WTC11 (cell line): Measurements from ENCODE around the gene MARCHF4. TPM values are rescaled to one million over a fixed set of nuclear protein-coding genes. Genes with fewer than 3 reads are reported as not detected.

Source experiments
- ATAC-seq: fragments of 200-7000 bp; cut with Tn5 transposase; 2 replicates; pipeline ENCODE4 v1.10.0; 2021; ENCODE audit warnings: mild to moderate bottlenecking, moderate library complexity
- Bru-seq: library from RNA; stranded (reverse); fragments of 400-500 nt; gene quantifications from one replicate; lab custom pipeline; 2021; lab: Mats Ljungman, UMichigan
- CTCF ChIA-PET: fragments of 300-600 bp; sonication (Branson Sonifier 250); formaldehyde crosslinking; loops from one replicate; lab custom pipeline; 2021; ENCODE audit warnings: antibody characterized with exemption; lab: Charles Lee
- POLR2A ChIA-PET: fragments of 350-600 bp; sonication (Branson Sonifier 250); formaldehyde crosslinking; loops from one replicate; lab custom pipeline; 2021; ENCODE audit warnings: antibody characterized with exemption; lab: Charles Lee
- DNase-seq: peaks from one replicate; pipeline ENCODE4 v3.0.0; 2021; ENCODE audit warnings: low spot score
- H3K27ac Mint-ChIP-seq: 2 replicates; pipeline ENCODE4 v1.8.0; 2021; ENCODE audit warnings: mixed read lengths
- H3K27me3 Mint-ChIP-seq: 2 replicates; pipeline ENCODE4 v1.8.0; 2021; ENCODE audit warnings: low read depth, mild to moderate bottlenecking, moderate library complexity, mixed read lengths
- H3K36me3 Mint-ChIP-seq: 2 replicates; pipeline ENCODE4 v1.8.0; 2021; ENCODE audit warnings: mixed read lengths
- H3K4me1 Mint-ChIP-seq: 2 replicates; pipeline ENCODE4 v1.8.0; 2022; ENCODE audit warnings: mixed read lengths
- H3K4me3 Mint-ChIP-seq: 2 replicates; pipeline ENCODE4 v1.8.0; 2021; ENCODE audit warnings: mild to moderate bottlenecking, moderate library complexity, mixed read lengths
- H3K9me3 Mint-ChIP-seq: 2 replicates; pipeline ENCODE4 v1.8.0; 2021; ENCODE audit warnings: mixed read lengths
- GRHL2 ChIP-seq: fragments of 250-450 bp; sonication (Bioruptor Pico); IDR thresholded peaks from 2 replicates; pipeline ENCODE4 v1.8.0; 2022; ENCODE audit warnings: mild to moderate bottlenecking, moderate library complexity; ENCODE audit not compliant: insufficient replicate concordance, severe bottlenecking
- HMGA2 ChIP-seq: fragments of 250-450 bp; sonication (Bioruptor Pico); IDR thresholded peaks from 2 replicates; pipeline ENCODE4 v1.4.0; 2021; ENCODE audit warnings: mild to moderate bottlenecking, moderate library complexity
- IRF2 ChIP-seq: sonication (generic); formaldehyde crosslinking; IDR thresholded peaks from 2 replicates; pipeline ENCODE4 v1.8.0; 2022; ENCODE audit warnings: low read depth, missing genetic modification reagents, borderline replicate concordance
- KAT7 ChIP-seq: sonication (generic); formaldehyde crosslinking; IDR thresholded peaks from 2 replicates; pipeline ENCODE4 v1.8.1; 2023; ENCODE audit warnings: missing genetic modification reagents, mild to moderate bottlenecking, borderline replicate concordance
- ZNF416 ChIP-seq: fragments of 250-450 bp; sonication (Bioruptor Pico); IDR thresholded peaks from 2 replicates; pipeline ENCODE4 v1.9.0; 2021; ENCODE audit warnings: mild to moderate bottlenecking, inconsistent platforms
- ZNF671 ChIP-seq: fragments of 250-450 bp; sonication (Bioruptor Pico); IDR thresholded peaks from 2 replicates; pipeline ENCODE4 v1.8.0; 2021; ENCODE audit warnings: mild to moderate bottlenecking
- long read RNA-seq, 3 experiments: library from RNA in 1 of 3; library from capped mRNA in 1 of 3; library from polyadenylated mRNA in 1 of 3; unstranded in 2 of 3; stranded (forward) in 1 of 3; transcript quantifications; one replicate each; pipeline ENCODE4 v2.0.0, GENCODE V29; 2021
- total RNA-seq: library from RNA; stranded (reverse); gene quantifications from 3 replicates; pipeline ENCODE4 v1.2.3, GENCODE V29; 2021
- TF ChIP-seq, protein P1 (sequence below): sonication (generic); formaldehyde crosslinking; IDR thresholded peaks from 2 replicates; pipeline ENCODE4 v1.8.0; 2023; ENCODE audit warnings: missing genetic modification reagents, mild to moderate bottlenecking, borderline replicate concordance
- TF ChIP-seq, protein P2 (sequence below): fragments of 250-450 bp; sonication (Bioruptor Pico); IDR thresholded peaks from 2 replicates; pipeline ENCODE4 v1.9.0; 2021; ENCODE audit warnings: mild to moderate bottlenecking, borderline replicate concordance
- TF ChIP-seq, protein P3 (sequence below): fragments of 250-450 bp; sonication (Bioruptor Pico); conservative IDR thresholded peaks from 2 replicates; pipeline ENCODE4 v1.9.0; 2021; ENCODE audit warnings: mild to moderate bottlenecking
- TF ChIP-seq, protein P4 (sequence below): sonication (generic); formaldehyde crosslinking; conservative IDR thresholded peaks from 2 replicates; pipeline ENCODE4 v1.8.1; 2023; ENCODE audit warnings: mild to moderate bottlenecking, low read depth, missing genetic modification reagents, moderate library complexity
- TF ChIP-seq, protein P5 (sequence below): sonication (generic); formaldehyde crosslinking; IDR thresholded peaks from 2 replicates; pipeline ENCODE4 v1.8.0; 2022; ENCODE audit warnings: mild to moderate bottlenecking, missing genetic modification reagents
- TF ChIP-seq, protein P6 (sequence below): sonication (generic); formaldehyde crosslinking; IDR thresholded peaks from 2 replicates; pipeline ENCODE4 v1.8.0; 2022; ENCODE audit warnings: mild to moderate bottlenecking, missing genetic modification reagents

The MARCHF4 gene, protein sequence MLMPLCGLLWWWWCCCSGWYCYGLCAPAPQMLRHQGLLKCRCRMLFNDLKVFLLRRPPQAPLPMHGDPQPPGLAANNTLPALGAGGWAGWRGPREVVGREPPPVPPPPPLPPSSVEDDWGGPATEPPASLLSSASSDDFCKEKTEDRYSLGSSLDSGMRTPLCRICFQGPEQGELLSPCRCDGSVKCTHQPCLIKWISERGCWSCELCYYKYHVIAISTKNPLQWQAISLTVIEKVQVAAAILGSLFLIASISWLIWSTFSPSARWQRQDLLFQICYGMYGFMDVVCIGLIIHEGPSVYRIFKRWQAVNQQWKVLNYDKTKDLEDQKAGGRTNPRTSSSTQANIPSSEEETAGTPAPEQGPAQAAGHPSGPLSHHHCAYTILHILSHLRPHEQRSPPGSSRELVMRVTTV
- total RNA-seq (1.7 to 2.6 TPM (median 1.7 TPM) in 3 replicates), Bru-seq, nascent RNA (percentile 23 among the genes with signal in this experiment)
- long read RNA-seq, experiment 1, full-length matches to known transcripts = 6 of 11 reads
- long read RNA-seq, experiment 1, partial matches to known transcripts = 0 of 11 reads
- long read RNA-seq, experiment 1, other reads (novel, unspliced or antisense) = 5 of 11 reads
- long read RNA-seq, experiment 2, full-length matches to known transcripts = 1 of 4 reads
- long read RNA-seq, experiment 2, partial matches to known transcripts = 0 of 4 reads
- long read RNA-seq, experiment 2, other reads (novel, unspliced or antisense) = 3 of 4 reads
- long read RNA-seq, experiment 3 = 0 reads

DNA sequence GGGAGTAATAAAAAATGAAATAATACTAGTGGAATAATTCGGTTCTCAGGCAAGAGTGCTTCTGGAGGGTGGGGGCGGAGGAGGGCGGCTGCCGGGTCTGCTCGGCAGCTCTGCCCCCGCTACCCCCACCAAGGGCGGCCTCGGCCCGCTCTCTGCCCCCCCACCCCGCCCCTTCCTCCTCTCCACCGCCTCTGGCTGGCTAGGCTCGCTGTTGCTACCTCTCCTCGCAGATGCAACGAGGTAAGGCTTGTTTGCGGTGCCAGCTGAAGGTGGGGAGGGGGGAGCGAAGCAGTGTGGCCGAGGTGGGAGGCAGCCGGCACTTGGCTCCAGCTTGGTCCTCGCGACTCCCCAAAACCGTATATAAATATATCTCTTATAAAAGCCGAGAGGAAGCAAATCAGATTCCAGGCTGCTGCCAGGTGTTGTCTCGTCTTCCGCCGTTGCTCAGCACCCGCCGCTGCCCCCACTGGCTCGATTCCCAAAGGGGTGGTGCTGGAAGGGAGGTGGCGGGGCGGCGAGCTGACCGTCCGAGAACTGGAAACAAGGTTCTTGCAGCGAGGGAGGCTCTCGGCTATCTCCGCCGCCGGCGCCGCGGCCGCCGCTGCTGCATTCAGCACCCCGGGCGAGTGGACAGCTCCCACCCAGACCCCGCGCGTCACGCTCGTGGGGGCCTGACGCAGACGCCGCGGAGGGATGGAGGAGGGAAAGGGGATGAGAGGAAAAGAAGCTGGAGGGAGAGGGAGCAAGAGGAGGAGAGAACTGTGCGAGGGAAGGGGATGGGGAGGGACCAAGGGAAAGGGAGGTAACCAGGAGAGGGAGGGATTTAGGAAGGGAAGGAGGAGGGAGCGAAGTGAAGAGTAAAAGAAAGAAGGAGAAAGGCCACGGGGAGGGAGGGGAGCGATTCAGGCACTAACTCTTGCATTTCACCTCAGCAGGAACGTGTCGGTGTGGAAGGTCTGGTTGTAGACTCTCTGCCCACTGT lies at the start of gene MARCHF4:
Gene MARCHF4, minus strand, starts transcription at position 763 of the 982 bp plus-strand sequence. CDS start 2,223 bp downstream, outside the sequence.
- Mint-ChIP-seq H3K27me3 (peaks cover 59% of the 10 kb centered on the region), H3K27ac (no peak within 1 kb of the TSS), H3K4me3 (peak within 1 kb of the TSS; percentile 86), H3K9me3 (no peaks in the 10 kb centered on the region), H3K36me3 (no peaks in the 10 kb centered on the region), H3K4me1 (peaks cover 30% of the 10 kb centered on the region)
- peak; percentile 87 for DNase-seq
- CTCF ChIA-PET = interaction anchor here (0.8 to 1.9 kb wide), 9 partner anchors 23 to 172 kb away, joined by 3 to 11 read pairs (median 4); no protein-coding TSS in a partner anchor
- ATAC-seq = peak; percentile 67
- POLR2A ChIA-PET = interaction anchor here (0.9 to 1.4 kb wide), 3 partner anchors 23 to 152 kb away, joined by 3 read pairs; no protein-coding TSS in a partner anchor
- TF ChIP-seq ZNF416 = no peak
- TF ChIP-seq, protein P1, sequence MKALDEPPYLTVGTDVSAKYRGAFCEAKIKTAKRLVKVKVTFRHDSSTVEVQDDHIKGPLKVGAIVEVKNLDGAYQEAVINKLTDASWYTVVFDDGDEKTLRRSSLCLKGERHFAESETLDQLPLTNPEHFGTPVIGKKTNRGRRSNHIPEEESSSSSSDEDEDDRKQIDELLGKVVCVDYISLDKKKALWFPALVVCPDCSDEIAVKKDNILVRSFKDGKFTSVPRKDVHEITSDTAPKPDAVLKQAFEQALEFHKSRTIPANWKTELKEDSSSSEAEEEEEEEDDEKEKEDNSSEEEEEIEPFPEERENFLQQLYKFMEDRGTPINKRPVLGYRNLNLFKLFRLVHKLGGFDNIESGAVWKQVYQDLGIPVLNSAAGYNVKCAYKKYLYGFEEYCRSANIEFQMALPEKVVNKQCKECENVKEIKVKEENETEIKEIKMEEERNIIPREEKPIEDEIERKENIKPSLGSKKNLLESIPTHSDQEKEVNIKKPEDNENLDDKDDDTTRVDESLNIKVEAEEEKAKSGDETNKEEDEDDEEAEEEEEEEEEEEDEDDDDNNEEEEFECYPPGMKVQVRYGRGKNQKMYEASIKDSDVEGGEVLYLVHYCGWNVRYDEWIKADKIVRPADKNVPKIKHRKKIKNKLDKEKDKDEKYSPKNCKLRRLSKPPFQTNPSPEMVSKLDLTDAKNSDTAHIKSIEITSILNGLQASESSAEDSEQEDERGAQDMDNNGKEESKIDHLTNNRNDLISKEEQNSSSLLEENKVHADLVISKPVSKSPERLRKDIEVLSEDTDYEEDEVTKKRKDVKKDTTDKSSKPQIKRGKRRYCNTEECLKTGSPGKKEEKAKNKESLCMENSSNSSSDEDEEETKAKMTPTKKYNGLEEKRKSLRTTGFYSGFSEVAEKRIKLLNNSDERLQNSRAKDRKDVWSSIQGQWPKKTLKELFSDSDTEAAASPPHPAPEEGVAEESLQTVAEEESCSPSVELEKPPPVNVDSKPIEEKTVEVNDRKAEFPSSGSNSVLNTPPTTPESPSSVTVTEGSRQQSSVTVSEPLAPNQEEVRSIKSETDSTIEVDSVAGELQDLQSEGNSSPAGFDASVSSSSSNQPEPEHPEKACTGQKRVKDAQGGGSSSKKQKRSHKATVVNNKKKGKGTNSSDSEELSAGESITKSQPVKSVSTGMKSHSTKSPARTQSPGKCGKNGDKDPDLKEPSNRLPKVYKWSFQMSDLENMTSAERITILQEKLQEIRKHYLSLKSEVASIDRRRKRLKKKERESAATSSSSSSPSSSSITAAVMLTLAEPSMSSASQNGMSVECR = peak; percentile 99
- TF ChIP-seq GRHL2 (CRISPR knock-in tag) = no peak
- TF ChIP-seq, protein P2, sequence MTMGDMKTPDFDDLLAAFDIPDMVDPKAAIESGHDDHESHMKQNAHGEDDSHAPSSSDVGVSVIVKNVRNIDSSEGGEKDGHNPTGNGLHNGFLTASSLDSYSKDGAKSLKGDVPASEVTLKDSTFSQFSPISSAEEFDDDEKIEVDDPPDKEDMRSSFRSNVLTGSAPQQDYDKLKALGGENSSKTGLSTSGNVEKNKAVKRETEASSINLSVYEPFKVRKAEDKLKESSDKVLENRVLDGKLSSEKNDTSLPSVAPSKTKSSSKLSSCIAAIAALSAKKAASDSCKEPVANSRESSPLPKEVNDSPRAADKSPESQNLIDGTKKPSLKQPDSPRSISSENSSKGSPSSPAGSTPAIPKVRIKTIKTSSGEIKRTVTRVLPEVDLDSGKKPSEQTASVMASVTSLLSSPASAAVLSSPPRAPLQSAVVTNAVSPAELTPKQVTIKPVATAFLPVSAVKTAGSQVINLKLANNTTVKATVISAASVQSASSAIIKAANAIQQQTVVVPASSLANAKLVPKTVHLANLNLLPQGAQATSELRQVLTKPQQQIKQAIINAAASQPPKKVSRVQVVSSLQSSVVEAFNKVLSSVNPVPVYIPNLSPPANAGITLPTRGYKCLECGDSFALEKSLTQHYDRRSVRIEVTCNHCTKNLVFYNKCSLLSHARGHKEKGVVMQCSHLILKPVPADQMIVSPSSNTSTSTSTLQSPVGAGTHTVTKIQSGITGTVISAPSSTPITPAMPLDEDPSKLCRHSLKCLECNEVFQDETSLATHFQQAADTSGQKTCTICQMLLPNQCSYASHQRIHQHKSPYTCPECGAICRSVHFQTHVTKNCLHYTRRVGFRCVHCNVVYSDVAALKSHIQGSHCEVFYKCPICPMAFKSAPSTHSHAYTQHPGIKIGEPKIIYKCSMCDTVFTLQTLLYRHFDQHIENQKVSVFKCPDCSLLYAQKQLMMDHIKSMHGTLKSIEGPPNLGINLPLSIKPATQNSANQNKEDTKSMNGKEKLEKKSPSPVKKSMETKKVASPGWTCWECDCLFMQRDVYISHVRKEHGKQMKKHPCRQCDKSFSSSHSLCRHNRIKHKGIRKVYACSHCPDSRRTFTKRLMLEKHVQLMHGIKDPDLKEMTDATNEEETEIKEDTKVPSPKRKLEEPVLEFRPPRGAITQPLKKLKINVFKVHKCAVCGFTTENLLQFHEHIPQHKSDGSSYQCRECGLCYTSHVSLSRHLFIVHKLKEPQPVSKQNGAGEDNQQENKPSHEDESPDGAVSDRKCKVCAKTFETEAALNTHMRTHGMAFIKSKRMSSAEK (CRISPR knock-in tag) = no peak
- TF ChIP-seq, protein P3, sequence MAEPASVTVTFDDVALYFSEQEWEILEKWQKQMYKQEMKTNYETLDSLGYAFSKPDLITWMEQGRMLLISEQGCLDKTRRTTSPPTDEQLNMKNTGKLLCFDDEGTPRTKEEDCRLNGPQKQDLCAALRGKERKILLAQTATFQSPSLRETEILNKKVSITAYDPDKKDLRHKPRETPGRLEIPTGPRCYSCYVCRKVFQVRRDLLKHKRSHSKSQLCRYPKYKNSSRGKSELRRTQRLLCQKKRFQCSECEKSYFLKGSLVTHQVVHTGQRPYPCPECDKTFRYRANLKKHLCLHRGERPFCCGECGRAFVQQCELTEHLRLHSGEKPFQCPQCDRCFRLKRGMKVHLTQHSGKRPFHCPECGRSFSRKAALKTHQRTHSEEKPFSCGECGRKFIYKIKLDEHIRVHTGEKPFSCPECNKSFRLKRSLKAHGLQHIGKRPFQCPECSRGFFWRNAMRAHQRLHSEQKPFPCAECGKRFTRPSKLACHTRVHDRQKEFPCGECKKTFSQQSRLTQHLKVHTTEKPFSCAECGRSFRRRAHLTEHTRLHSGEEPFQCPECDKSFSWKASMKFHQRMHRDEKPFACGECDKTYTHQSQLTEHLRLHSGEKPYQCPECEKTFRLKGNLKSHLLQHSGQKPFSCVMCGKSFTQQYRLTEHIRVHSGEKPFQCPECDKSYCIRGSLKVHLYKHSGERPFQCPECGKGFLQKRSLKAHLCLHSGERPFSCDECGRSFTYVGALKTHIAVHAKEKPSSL (CRISPR knock-in tag) = no peak
- TF ChIP-seq KAT7 = peak; percentile 97
- TF ChIP-seq, protein P4, sequence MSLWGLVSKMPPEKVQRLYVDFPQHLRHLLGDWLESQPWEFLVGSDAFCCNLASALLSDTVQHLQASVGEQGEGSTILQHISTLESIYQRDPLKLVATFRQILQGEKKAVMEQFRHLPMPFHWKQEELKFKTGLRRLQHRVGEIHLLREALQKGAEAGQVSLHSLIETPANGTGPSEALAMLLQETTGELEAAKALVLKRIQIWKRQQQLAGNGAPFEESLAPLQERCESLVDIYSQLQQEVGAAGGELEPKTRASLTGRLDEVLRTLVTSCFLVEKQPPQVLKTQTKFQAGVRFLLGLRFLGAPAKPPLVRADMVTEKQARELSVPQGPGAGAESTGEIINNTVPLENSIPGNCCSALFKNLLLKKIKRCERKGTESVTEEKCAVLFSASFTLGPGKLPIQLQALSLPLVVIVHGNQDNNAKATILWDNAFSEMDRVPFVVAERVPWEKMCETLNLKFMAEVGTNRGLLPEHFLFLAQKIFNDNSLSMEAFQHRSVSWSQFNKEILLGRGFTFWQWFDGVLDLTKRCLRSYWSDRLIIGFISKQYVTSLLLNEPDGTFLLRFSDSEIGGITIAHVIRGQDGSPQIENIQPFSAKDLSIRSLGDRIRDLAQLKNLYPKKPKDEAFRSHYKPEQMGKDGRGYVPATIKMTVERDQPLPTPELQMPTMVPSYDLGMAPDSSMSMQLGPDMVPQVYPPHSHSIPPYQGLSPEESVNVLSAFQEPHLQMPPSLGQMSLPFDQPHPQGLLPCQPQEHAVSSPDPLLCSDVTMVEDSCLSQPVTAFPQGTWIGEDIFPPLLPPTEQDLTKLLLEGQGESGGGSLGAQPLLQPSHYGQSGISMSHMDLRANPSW (CRISPR knock-in tag) = peak; percentile 83; the same call in 1 of the 2 replicates
- peak; percentile 90; the same call in 1 of the 2 replicates for TF ChIP-seq IRF2 (CRISPR knock-in tag)
- TF ChIP-seq HMGA2 (CRISPR knock-in tag) = no peak
- TF ChIP-seq, protein P5, sequence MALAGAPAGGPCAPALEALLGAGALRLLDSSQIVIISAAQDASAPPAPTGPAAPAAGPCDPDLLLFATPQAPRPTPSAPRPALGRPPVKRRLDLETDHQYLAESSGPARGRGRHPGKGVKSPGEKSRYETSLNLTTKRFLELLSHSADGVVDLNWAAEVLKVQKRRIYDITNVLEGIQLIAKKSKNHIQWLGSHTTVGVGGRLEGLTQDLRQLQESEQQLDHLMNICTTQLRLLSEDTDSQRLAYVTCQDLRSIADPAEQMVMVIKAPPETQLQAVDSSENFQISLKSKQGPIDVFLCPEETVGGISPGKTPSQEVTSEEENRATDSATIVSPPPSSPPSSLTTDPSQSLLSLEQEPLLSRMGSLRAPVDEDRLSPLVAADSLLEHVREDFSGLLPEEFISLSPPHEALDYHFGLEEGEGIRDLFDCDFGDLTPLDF (CRISPR knock-in tag) = peak; percentile 92
- TF ChIP-seq, protein P6, sequence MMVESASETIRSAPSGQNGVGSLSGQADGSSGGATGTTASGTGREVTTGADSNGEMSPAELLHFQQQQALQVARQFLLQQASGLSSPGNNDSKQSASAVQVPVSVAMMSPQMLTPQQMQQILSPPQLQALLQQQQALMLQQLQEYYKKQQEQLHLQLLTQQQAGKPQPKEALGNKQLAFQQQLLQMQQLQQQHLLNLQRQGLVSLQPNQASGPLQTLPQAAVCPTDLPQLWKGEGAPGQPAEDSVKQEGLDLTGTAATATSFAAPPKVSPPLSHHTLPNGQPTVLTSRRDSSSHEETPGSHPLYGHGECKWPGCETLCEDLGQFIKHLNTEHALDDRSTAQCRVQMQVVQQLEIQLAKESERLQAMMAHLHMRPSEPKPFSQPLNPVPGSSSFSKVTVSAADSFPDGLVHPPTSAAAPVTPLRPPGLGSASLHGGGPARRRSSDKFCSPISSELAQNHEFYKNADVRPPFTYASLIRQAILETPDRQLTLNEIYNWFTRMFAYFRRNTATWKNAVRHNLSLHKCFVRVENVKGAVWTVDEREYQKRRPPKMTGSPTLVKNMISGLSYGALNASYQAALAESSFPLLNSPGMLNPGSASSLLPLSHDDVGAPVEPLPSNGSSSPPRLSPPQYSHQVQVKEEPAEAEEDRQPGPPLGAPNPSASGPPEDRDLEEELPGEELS (CRISPR knock-in tag) = peak; percentile 98
- no peak for TF ChIP-seq ZNF671 (CRISPR knock-in tag)
